CD4-positive, alpha-beta T cell treated with Interleukin-6 for 4 hours (primary cell): ENCODE data around the gene EXOSC2.
"Not testable (repeated sequence)": the region's sequence is repeated elsewhere in the genome, so short reads cannot be mapped to it uniquely, and the experiment has no call there.

Experiments used
- DNase-seq: peaks from one replicate; pipeline ENCODE4 v3.0.0-alpha.2; 2020; ENCODE audit warnings: mixed read lengths

The EXOSC2 gene

GRCh38 chr9:130668659-130669058 is 24.9 kb upstream of the EXOSC2 start:
- no peak for DNase-seq

GRCh38 chr9:130669965-130670364 is 23.6 kb upstream of the EXOSC2 start:
- DNase-seq = no peak

GRCh38 chr9:130670644-130671043 is 22.9 kb upstream of the EXOSC2 start:
- DNase-seq = no peak

- DNase-seq = no peak
Measured at GRCh38 chr9:130672466-130672865, 21.1 kb upstream of the EXOSC2 start.

- no peak for DNase-seq
Measured at GRCh38 chr9:130672933-130673615, 20.5 kb upstream of the EXOSC2 start.

GRCh38 chr9:130675396-130675795 is 18.2 kb upstream of the EXOSC2 start:
- no peak for DNase-seq

- DNase-seq = no peak
Measured at GRCh38 chr9:130677252-130677651, 16.3 kb upstream of the EXOSC2 start.

- DNase-seq = peak; percentile 72
Measured at GRCh38 chr9:130680836-130681768, 12.5 kb upstream of the EXOSC2 start.

- no peak for DNase-seq
Measured at GRCh38 chr9:130681769-130682420, 11.7 kb upstream of the EXOSC2 start.

- DNase-seq = peak; percentile 72
Measured at GRCh38 chr9:130682421-130683121, 11.0 kb upstream of the EXOSC2 start.

- no peak for DNase-seq
Measured at GRCh38 chr9:130685104-130685503, 8.5 kb upstream of the EXOSC2 start.

- DNase-seq = not testable (repeated sequence)
Measured at GRCh38 chr9:130685945-130686344, 7.6 kb upstream of the EXOSC2 start.

GRCh38 chr9:130687615-130688014 is 6.0 kb upstream of the EXOSC2 start:
- no peak for DNase-seq

GRCh38 chr9:130688072-130688471 is 5.5 kb upstream of the EXOSC2 start:
- DNase-seq = no peak

- no peak for DNase-seq
Measured at GRCh38 chr9:130689572-130689936, 4.0 kb upstream of the EXOSC2 start.

GRCh38 chr9:130689937-130690700 is 3.5 kb upstream of the EXOSC2 start:
- no peak for DNase-seq

GRCh38 chr9:130692321-130692720 is 1.3 kb upstream of the EXOSC2 start:
- no peak for DNase-seq

GRCh38 chr9:130693101-130693425 is 517 bp upstream of the EXOSC2 start:
- no peak for DNase-seq

- no peak for DNase-seq
Measured at GRCh38 chr9:130694205-130694604, 625 bp downstream of the EXOSC2 start.

GRCh38 chr9:130696139-130696650 is 2.6 kb downstream of the EXOSC2 start:
- no peak for DNase-seq

- no peak for DNase-seq
Measured at GRCh38 chr9:130696996-130697395, 3.4 kb downstream of the EXOSC2 start.

GRCh38 chr9:130698514-130698913 is 4.9 kb downstream of the EXOSC2 start:
- no peak for DNase-seq
